GM18526 (cell line): ENCODE data around the gene SORCS1.

Experiments used
- POLR2A ChIP-seq: IDR thresholded peaks from 3 replicates; pipeline ENCODE4 v1.6.1; 2011; ENCODE audit not compliant: insufficient read length; ENCODE audit errors: extremely low read depth

SORCS1 gene

DNA sequence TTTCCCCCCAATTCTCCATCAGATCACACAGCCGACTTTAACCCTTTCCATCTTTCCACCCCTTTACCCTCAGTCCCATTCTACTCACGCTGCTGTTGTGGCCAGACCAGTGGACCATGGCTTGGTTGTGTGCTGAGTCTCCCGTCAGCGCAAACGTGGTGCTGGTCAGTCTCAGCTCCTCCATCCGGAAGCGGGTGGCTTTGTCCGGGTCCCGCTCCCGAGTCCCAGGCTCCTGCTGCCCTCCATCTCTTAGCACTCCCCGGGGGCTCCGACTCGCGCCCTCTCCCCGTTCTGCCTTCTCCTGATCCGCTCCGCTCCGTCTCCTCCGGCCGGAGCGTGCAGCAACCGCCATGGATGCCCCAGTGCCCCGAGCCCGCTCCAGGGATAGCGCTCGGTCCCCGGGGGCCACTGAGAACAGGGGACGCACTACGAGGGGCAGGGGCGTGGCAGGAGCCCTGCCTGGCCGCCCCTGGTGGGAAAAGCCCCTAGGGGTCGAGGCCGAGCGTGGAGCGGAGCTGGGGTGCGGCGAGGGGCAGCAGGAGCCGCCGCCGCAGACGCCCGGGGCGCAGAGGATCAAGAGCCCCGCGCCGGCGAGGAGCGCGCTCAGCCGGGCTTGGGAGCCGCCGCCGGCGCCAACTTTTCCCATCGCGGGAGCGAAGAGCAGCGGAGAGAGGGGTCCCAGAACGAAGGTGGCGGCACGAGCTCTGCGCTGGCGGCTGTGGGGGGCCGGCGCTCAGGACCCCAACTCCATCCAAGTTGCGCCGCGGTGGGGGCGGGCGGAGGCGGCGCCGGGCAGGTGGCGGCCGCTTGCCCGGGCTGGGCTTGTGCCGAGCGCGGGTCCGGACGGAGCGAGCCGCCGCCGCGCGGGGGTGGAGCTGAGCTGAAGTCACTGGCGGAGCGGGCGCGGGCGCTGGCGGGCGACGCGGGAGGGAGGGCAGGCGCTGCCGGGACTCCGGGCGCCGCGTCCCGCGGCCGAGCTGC lies at the start of gene SORCS1:
Gene SORCS1 (minus strand): TSS at position 826 of the 981 bp plus-strand sequence.
- TF ChIP-seq POLR2A, result no peak

DNA sequence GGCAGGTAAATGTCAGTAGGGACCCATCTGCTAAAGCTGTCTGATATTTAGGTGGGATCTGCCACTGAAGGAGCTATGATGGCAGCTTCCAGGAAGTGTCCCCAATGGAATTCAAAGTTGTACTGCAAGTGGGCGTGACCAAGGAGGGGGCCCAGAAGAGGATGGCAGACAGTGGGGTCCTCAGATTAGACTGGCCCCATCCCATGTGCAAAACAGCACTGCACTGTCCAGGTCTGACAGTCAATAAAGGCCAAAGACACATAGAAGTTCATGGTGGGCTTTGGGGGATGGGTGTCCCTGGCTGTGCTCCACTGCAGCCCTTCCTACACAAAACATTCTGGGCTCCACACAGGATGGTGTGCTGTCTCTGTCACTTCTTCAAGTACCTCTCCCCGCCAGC lies 49.8 kb upstream of the SORCS1 start:
- no peak for TF ChIP-seq POLR2A

DNA sequence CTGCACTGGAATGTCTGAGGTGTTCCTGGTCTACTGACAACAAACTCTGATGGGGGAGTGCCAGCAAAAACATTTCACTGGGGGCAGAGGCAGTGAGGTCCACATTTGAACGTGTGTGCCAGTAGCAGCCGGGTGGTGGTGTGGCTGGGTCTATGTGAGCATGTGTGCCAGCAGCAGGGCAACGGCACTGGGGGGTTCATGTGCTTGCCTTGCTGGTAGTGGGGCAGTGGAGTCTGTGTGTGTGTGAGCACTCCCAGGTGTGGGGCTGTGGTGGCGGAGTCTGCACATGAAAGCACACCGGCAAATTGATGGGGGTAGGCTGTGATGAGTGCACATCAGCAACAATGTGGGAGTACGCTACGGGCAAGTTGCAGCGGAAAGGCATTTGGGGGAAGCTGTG lies 49.4 kb upstream of the SORCS1 start:
- no peak for TF ChIP-seq POLR2A

DNA sequence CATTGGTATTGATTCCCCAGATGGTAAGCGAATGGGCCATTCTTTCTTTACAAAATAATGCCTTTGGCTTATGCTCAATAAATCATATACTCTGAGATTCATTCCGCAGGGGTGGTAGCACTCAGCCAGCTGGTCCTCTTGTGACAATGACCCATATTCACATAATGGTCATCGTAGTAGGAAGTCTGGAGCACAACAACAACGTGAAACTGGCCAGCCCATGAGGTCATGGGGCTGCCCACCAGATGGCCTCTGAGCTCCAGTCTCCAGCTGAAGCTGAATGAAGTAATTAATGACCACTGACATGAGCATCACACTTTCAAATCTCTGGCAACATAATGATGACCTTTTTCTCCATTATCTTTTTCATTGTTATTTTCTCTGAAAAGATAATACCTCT lies 42.3 kb upstream of the SORCS1 start:
- TF ChIP-seq POLR2A, result no peak

- no peak for TF ChIP-seq POLR2A
Observed at GRCh38 chr10:107169516-107169915, 5.0 kb upstream of the SORCS1 start.

DNA sequence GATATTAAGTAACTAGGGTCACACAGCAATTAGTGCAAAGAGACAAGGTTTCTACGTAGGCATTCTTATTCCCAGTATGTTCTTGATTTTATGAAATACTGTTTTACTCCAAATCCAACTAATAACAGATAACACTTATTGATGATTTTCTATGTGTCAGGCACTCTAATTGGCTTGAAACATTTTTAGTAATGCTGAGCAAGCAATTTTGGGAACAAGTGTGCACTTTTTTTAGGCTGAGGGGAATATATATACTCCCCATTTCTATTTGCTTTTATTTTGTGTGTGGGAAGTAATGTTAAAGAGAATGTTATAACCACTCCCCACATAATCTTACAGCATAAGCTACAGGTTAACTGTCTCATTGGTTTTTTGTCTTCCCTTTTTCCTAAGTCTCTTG lies 4.2 kb upstream of the SORCS1 start:
- no peak for TF ChIP-seq POLR2A

GRCh38 chr10:107166403-107166802 lies 1.9 kb upstream of the SORCS1 start:
- no peak for TF ChIP-seq POLR2A

DNA sequence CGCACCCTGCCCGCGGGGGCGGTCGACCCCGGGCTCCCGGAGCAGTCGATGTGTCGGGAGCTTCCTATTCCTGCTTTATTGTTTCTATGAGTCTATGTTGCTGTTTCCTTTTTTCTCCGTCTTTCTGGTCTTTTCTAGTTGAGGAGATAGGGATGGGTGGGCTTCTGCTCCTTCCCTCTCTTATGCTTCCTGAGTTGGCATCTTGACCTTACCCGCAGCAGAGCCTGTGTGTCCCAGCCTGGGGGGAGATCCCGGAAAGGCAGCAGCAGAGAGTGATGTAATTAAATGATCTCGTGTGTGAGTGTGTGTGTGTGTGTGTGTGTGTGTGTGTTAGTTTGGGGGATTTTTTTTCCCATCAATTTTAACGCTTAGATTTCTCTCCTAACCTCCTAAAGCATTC lies 486 bp upstream of the SORCS1 start:
- no peak for TF ChIP-seq POLR2A

GRCh38 chr10:107163076-107163855 lies 1.2 kb downstream of the SORCS1 start:
- no peak for TF ChIP-seq POLR2A

GRCh38 chr10:107160866-107161265 lies 3.6 kb downstream of the SORCS1 start:
- no peak for TF ChIP-seq POLR2A

GRCh38 chr10:107159871-107160270 lies 4.6 kb downstream of the SORCS1 start:
- no peak for TF ChIP-seq POLR2A

- no peak for TF ChIP-seq POLR2A
Observed at GRCh38 chr10:107157071-107157470, 7.4 kb downstream of the SORCS1 start.

DNA sequence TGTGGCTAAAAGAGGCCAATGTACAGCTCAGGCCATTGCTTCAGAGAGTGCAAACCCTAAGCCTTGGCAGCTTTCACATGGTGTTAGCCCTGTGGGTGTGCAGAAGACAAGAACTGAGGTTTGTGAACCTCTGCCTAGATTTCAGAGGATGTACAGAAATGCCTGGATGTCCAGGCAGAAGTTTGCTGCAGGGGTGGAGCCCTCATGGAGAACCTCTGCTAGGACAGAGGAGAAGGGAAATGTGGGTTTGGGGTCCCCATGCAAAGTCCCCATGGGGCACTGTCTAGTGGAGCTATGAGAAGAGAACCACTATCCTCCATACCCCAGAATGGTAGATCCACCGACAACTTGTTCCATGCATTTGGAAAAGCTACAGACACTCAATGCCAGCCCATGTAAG lies 12.4 kb downstream of the SORCS1 start:
- TF ChIP-seq POLR2A, result no peak

- TF ChIP-seq POLR2A, result no peak
Observed at GRCh38 chr10:107148906-107149305, 15.6 kb downstream of the SORCS1 start.

- TF ChIP-seq POLR2A, result no peak
Observed at GRCh38 chr10:107144490-107144889, 20.0 kb downstream of the SORCS1 start.

DNA sequence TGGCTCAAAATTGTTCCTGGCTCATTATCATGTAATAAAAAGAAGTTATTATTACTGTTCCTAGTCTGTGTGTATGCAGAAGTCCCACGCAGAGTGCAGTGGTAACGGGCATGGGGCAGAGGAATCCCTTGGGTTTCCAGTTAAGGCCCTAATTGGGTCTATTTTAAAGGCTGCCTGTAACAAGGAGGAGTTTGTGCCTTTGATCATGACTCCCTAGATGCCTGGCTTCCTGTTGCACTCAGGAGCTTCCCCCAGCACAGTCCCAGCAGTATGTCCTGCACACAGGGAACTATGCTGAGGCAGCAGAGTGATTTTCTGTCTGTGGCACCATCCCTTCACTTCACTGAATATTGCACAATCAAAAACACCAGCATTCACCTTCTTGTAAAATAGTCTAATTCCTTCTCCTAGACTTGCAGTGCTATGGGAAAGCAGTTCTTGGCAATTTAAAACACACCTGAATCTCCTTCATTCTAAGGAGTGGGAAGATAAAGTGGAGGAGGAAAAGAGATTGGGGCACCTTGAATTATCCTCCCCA lies 22.9 kb downstream of the SORCS1 start:
- no peak for TF ChIP-seq POLR2A
